SH-SY5Y (cell line): Measurements from ENCODE around the gene ANGPTL2.

Experiments
- GATA2 ChIP-seq: IDR thresholded peaks from 2 replicates; pipeline ENCODE4 v1.6.1; 2011; ENCODE audit warnings: mild to moderate bottlenecking, low read depth, low read length
- GATA3 ChIP-seq: IDR thresholded peaks from 2 replicates; pipeline ENCODE4 v1.6.1; 2011; ENCODE audit warnings: low read depth, mild to moderate bottlenecking, low read length, moderate library complexity

DNA sequence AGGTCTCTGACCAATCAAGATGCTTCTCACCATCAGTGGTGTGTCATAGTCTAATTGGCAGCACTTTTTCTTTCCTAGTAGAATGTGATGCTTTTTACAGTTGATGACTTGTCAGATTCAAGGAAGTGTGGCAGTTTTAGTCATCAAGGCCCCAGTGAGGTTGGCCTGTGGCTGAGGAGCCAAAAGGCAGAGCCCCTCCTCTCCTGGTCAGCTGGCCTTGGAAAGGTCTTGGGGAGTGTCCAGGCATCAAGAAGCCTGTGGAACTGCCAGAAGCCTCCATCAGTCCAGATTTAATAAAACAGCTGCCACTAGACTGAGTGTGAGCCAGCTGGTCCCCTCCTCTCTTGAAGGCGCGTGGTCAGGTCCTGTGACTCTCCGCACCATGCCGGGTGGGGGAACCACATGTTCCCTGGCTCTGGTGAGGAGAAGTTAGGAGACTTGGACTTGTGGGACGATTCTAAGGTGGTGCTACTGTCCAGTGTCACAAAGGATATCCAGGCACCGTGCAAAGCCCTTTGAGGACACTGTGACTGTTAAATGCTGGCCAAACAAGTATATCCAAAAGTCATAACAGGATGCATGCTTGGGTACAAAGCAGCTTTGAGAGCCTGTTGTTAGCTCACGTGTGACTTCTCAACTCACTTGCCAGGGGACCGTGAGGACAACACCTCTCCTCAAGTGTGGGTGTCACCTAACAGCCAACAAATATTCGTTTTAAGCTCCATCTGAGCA lies 6.1 kb upstream of the ANGPTL2 start:
- TF ChIP-seq GATA3 (no peak), GATA2 (no peak)
